Adrenal gland (tissue), 5 donors: Measurements from ENCODE around the gene NEDD9.

Experiments used
- POLR2A ChIP-seq, 2 donors: fragments of 450-650 bp; IDR thresholded peaks; one replicate each; pipeline ENCODE4 v1.6.1; 2017; ENCODE audit warnings: antibody characterized with exemption in 2 of 2, mild to moderate bottlenecking in 2 of 2, moderate library complexity in 1 of 2
- TF ChIP-seq, protein P1 (sequence below), 6 experiments: fragments of 450-650 bp in 4 of 6; fragments of 200-600 bp in 2 of 6; sonication (generic) in 1 of 6; IDR thresholded peaks; 1 replicate in 5 of 6; 2 replicates in 1 of 6; pipeline versions ENCODE4 v1.5.1 to v1.8.0; 2016 to 2021; ENCODE audit warnings: antibody characterized with exemption in 6 of 6, mild to moderate bottlenecking in 2 of 6, moderate library complexity in 1 of 6
- donor health status: DM: no; HTN: no; CAD: no.

DNA sequence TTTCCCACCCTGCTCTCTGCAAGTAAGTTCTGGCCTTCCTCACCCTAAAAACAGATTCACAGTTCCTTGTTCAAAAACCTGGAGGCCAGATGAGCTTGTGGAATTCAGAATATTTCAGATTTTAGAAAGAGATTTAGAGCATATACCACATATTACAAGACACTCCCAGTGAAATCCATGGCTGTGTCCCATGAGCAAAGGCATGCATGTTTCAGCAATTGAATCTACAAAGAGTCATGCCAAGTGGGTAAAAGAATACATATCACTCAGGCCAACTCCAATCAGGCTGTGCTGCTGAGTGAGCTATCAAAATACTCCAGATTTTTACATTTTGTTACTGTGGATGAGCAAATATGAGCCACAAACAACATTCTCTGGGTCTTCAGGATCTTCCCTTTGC, 10.2 kb upstream of the NEDD9 start:
- no peak for TF ChIP-seq POLR2A (IDR thresholded peaks at IDR 0.05)
- TF ChIP-seq, protein P1, sequence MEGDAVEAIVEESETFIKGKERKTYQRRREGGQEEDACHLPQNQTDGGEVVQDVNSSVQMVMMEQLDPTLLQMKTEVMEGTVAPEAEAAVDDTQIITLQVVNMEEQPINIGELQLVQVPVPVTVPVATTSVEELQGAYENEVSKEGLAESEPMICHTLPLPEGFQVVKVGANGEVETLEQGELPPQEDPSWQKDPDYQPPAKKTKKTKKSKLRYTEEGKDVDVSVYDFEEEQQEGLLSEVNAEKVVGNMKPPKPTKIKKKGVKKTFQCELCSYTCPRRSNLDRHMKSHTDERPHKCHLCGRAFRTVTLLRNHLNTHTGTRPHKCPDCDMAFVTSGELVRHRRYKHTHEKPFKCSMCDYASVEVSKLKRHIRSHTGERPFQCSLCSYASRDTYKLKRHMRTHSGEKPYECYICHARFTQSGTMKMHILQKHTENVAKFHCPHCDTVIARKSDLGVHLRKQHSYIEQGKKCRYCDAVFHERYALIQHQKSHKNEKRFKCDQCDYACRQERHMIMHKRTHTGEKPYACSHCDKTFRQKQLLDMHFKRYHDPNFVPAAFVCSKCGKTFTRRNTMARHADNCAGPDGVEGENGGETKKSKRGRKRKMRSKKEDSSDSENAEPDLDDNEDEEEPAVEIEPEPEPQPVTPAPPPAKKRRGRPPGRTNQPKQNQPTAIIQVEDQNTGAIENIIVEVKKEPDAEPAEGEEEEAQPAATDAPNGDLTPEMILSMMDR (IDR thresholded peaks at IDR 0.05): no peak
